Testis (tissue), 3 donors: ENCODE measurements around the gene CHD5. TPM values are rescaled to one million over a fixed set of nuclear protein-coding genes. Genes with fewer than 3 reads are reported as not detected.
"Not testable (repeated sequence)": the region's sequence is repeated elsewhere in the genome, so short reads cannot be mapped to it uniquely, and the experiment has no call there.

Experiments
- DNase-seq: peaks from one replicate; pipeline ENCODE4 v3.0.0-alpha.2; 2019
- H3K27ac ChIP-seq, 2 donors: fragments of 200-600 bp; sonication (generic); one replicate each; pipeline ENCODE4 v1.5.1; 2019
- H3K27me3 ChIP-seq: fragments of 200-600 bp; sonication (generic); one replicate; pipeline ENCODE4 v1.5.1; 2019
- H3K36me3 ChIP-seq: fragments of 200-600 bp; sonication (generic); one replicate; pipeline ENCODE4 v1.5.1; 2017; ENCODE audit warnings: low read depth; ENCODE audit errors: missing control alignments
- H3K4me1 ChIP-seq: fragments of 200-600 bp; sonication (generic); one replicate; pipeline ENCODE4 v1.5.1; 2019
- H3K4me3 ChIP-seq, 2 donors: fragments of 200-600 bp; sonication (generic); one replicate each; pipeline ENCODE4 v1.5.1; 2017 to 2019
- H3K9me3 ChIP-seq: fragments of 200-600 bp; sonication (generic); one replicate; pipeline ENCODE4 v1.5.1; 2017
- CTCF ChIP-seq, 3 experiments: fragments of 450-650 bp in 2 of 3; fragments of 200-600 bp in 1 of 3; sonication (generic) in 1 of 3; IDR thresholded peaks; one replicate each; pipeline ENCODE4 v1.5.1; 2016 to 2019; ENCODE audit warnings: antibody characterized with exemption in 3 of 3, mild to moderate bottlenecking in 2 of 3, moderate library complexity in 1 of 3
- POLR2A ChIP-seq: fragments of 450-650 bp; IDR thresholded peaks from one replicate; pipeline ENCODE4 v1.6.1; 2017; ENCODE audit warnings: antibody characterized with exemption, mild to moderate bottlenecking, moderate library complexity
- WGBS, 2 donors: methylation state at CpG; one replicate each; pipeline ENCODE4 v1.1.5; 2018; 5-methylcytosine and 5-hydroxymethylcytosine counted together
- intact Hi-C: fragments of 100-400 bp; cut with DNase I; formaldehyde crosslinking; loops from one replicate; pipeline ENCODE4 v1.15.1; 2023; ENCODE audit warnings: low total_unique reads
- polyA plus RNA-seq: library from polyadenylated mRNA; stranded (reverse); fragments of 350-450 nt; fragmentation: Illumina TruSeq; extraction: RNeasy Lipid Tissue Mini Kit (QIAGEN cat#74804); gene quantifications from one replicate; pipeline ENCODE4 v1.2.3, GENCODE V29; 2014; ENCODE audit warnings: low read depth, low replicate concordance; ENCODE audit not compliant: insufficient read depth
- total RNA-seq, 2 donors: library from RNA; depleted of rRNA; stranded (reverse); fragments of >200 nt; gene quantifications; one replicate each; pipeline ENCODE4 v1.2.3, GENCODE V29; 2016

The CHD5 gene
- total and polyA plus RNA-seq, 3 donors from 2014 or later = 42.1 to 67.5 (median 63.1) TPM

- DNase-seq = no peak
- TF ChIP-seq CTCF (IDR thresholded peaks at IDR 0.05) (no peak), POLR2A (no peak)
- WGBS, 2 donors = 82 to 85% methylated on average over 9 of the region's 9 CpGs
- Histone ChIP-seq H3K9me3 (no peaks in the 10 kb centered on the region), H3K4me1 (no peaks in the 10 kb centered on the region), H3K27me3 (no peaks in the 10 kb centered on the region), H3K27ac (no peak overlapping the region), H3K36me3 (no peaks in the 10 kb centered on the region), H3K4me3 (no peak overlapping the region)
- intact Hi-C loops = no loop called here
These were observed 111.2 kb downstream of the CHD5 start for GRCh38 chr1:6068932-6069331.

GRCh38 chr1:6068073-6068472, 112.0 kb downstream of the CHD5 start:
- H3K36me3 ChIP-seq = no peaks in the 10 kb centered on the region
- H3K27ac ChIP-seq = no peak overlapping the region
- WGBS, 2 donors = 91 to 97% methylated on average over 5 of the region's 5 CpGs
- H3K27me3 ChIP-seq = no peaks in the 10 kb centered on the region
- TF ChIP-seq CTCF (IDR thresholded peaks at IDR 0.05) (no peak), POLR2A (no peak)
- no peak for DNase-seq
- intact Hi-C loops = no loop called here
- H3K9me3 ChIP-seq = no peaks in the 10 kb centered on the region
- H3K4me1 ChIP-seq = no peaks in the 10 kb centered on the region
- H3K4me3 ChIP-seq = no peak overlapping the region

- no peak for DNase-seq
- H3K27ac ChIP-seq = no peak overlapping the region
- TF ChIP-seq POLR2A (no peak), CTCF (IDR thresholded peaks at IDR 0.05) (no peak)
- intact Hi-C loops = no loop called here
- H3K4me3 ChIP-seq = no peak overlapping the region
- H3K4me1 ChIP-seq = no peaks in the 10 kb centered on the region
- H3K27me3 ChIP-seq = no peaks in the 10 kb centered on the region
- H3K9me3 ChIP-seq = no peaks in the 10 kb centered on the region
- WGBS, 2 donors = 90 to 93% methylated on average over 8 of the region's 8 CpGs
- H3K36me3 ChIP-seq = no peaks in the 10 kb centered on the region
These were observed 113.4 kb downstream of the CHD5 start for GRCh38 chr1:6066680-6067079.

- H3K27ac ChIP-seq = no peak overlapping the region
- no peaks in the 10 kb centered on the region for H3K27me3 ChIP-seq
- H3K4me3 ChIP-seq = no peak overlapping the region
- 74 to 84% methylated on average over 10 to 27 of the region's 28 CpGs for WGBS, 2 donors
- no peak for TF ChIP-seq CTCF (IDR thresholded peaks at IDR 0.05)
- TF ChIP-seq POLR2A = no peak
- H3K4me1 ChIP-seq = no peaks in the 10 kb centered on the region
- no peak for DNase-seq
- no peaks in the 10 kb centered on the region for H3K9me3 ChIP-seq
- H3K36me3 ChIP-seq = no peaks in the 10 kb centered on the region
- intact Hi-C loops = no loop called here
These were observed 114.8 kb downstream of the CHD5 start for GRCh38 chr1:6065093-6065858.

- H3K36me3 ChIP-seq, DNase-seq: not testable (repeated sequence)
These were observed 116.5 kb downstream of the CHD5 start for GRCh38 chr1:6063532-6064053.

More at GRCh38 chr1:6063532-6064053, 116.5 kb downstream of the CHD5 start:
- H3K27me3 ChIP-seq, H3K9me3 ChIP-seq, H3K27ac ChIP-seq, H3K4me3 ChIP-seq, intact Hi-C loops, H3K4me1 ChIP-seq: not testable (repeated sequence)
- 93 to 98% methylated on average over 6 to 7 of the region's 7 CpGs for WGBS, 2 donors
